ENCODE data around the gene SMIM14. TPM values are rescaled to one million over a fixed set of nuclear protein-coding genes. Genes with fewer than 3 reads are reported as not detected.
A peak's percentile ranks its signal among the peaks of the same experiment; 100 is the strongest.

SMIM14 gene
- total RNA-seq, 1 donor from 2014 or later: 15.7 TPM

- H3K4me1 ChIP-seq (ENCODE audit: control insufficient read depth in 3 of 3, insufficient read depth in 3 of 3, low read length in 3 of 3): no peaks in the 10 kb centered on the region
- H3K36me3 ChIP-seq (ENCODE audit: control insufficient read depth in 3 of 3, insufficient read depth in 3 of 3, low read length in 3 of 3): no peaks in the 10 kb centered on the region
- H3K9me3 ChIP-seq (ENCODE audit: control insufficient read depth in 3 of 3, low read length in 3 of 3): no peaks in the 10 kb centered on the region
- H3K27ac ChIP-seq (ENCODE audit: low read depth, low read length): no peak overlapping the region
- no peaks in the 10 kb centered on the region for H3K27me3 ChIP-seq (ENCODE audit: control insufficient read depth in 3 of 3, insufficient read depth in 3 of 3, low read length in 3 of 3)
- H3K9ac ChIP-seq (ENCODE audit: low read depth in 1 of 3, low read length in 3 of 3): no peak overlapping the region
- H3K4me3 ChIP-seq (ENCODE audit: low read length in 3 of 3): no peak overlapping the region
Measured at GRCh38 chr4:39648827-39649558, 10.3 kb upstream of the SMIM14 start.

DNA sequence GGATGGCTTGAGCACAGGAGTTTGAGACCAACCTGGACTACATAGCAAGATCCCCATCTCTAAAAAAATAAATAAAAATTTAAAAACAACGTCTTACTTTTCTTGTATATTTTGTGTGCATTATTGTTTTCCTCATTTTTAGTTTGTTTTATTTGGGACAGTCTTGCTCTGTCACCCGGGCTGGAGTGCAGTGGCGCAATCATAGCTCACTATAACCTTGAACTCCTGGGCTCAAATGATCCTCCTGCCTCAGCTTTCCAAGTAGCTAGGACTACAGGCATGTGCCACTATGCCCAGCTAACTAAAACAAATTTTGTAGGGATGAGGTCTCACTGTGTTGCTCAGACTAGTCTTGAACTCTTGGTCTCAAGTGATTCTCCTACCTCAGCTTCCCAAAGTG, 9.5 kb upstream of the SMIM14 start:
- no peaks in the 10 kb centered on the region for H3K36me3 ChIP-seq (ENCODE audit: control insufficient read depth in 3 of 3, insufficient read depth in 3 of 3, low read length in 3 of 3)

GRCh38 chr4:39642885-39643552, 4.4 kb upstream of the SMIM14 start:
- Histone ChIP-seq H3K4me1 (ENCODE audit: control insufficient read depth in 3 of 3, insufficient read depth in 3 of 3, low read length in 3 of 3) (peaks cover 2 to 9% (median 4%) of the 10 kb centered on the region in 3 donors), H3K9me3 (ENCODE audit: control insufficient read depth in 3 of 3, low read length in 3 of 3) (no peaks in the 10 kb centered on the region), H3K27me3 (ENCODE audit: control insufficient read depth in 3 of 3, insufficient read depth in 3 of 3, low read length in 3 of 3) (no peaks in the 10 kb centered on the region), H3K9ac (ENCODE audit: low read depth in 1 of 3, low read length in 3 of 3) (no peak overlapping the region), H3K36me3 (ENCODE audit: control insufficient read depth in 3 of 3, insufficient read depth in 3 of 3, low read length in 3 of 3) (no peaks in the 10 kb centered on the region), H3K27ac (ENCODE audit: low read depth, low read length) (no peak overlapping the region), H3K4me3 (ENCODE audit: low read length in 3 of 3) (no peak overlapping the region)

More for the DNA sequence above, 9.5 kb upstream of the SMIM14 start:
- H3K9ac ChIP-seq (ENCODE audit: low read depth in 1 of 3, low read length in 3 of 3): no peak overlapping the region
- no peak overlapping the region for H3K4me3 ChIP-seq (ENCODE audit: low read length in 3 of 3)
- H3K27ac ChIP-seq (ENCODE audit: low read depth, low read length): no peak overlapping the region
- H3K9me3 ChIP-seq (ENCODE audit: control insufficient read depth in 3 of 3, low read length in 3 of 3): no peaks in the 10 kb centered on the region
- H3K27me3 ChIP-seq (ENCODE audit: control insufficient read depth in 3 of 3, insufficient read depth in 3 of 3, low read length in 3 of 3): no peaks in the 10 kb centered on the region
- no peaks in the 10 kb centered on the region for H3K4me1 ChIP-seq (ENCODE audit: control insufficient read depth in 3 of 3, insufficient read depth in 3 of 3, low read length in 3 of 3)

GRCh38 chr4:39641451-39641850, 2.8 kb upstream of the SMIM14 start:
- Histone ChIP-seq H3K9ac (ENCODE audit: low read depth in 1 of 3, low read length in 3 of 3) (no peak overlapping the region), H3K27me3 (ENCODE audit: control insufficient read depth in 3 of 3, insufficient read depth in 3 of 3, low read length in 3 of 3) (no peaks in the 10 kb centered on the region), H3K4me1 (ENCODE audit: control insufficient read depth in 3 of 3, insufficient read depth in 3 of 3, low read length in 3 of 3) (peaks cover 2 to 17% (median 6%) of the 10 kb centered on the region in 3 donors), H3K36me3 (ENCODE audit: control insufficient read depth in 3 of 3, insufficient read depth in 3 of 3, low read length in 3 of 3) (no peaks in the 10 kb centered on the region), H3K4me3 (ENCODE audit: low read length in 3 of 3) (no peak overlapping the region), H3K27ac (ENCODE audit: low read depth, low read length) (no peak overlapping the region), H3K9me3 (ENCODE audit: control insufficient read depth in 3 of 3, low read length in 3 of 3) (no peaks in the 10 kb centered on the region)

DNA sequence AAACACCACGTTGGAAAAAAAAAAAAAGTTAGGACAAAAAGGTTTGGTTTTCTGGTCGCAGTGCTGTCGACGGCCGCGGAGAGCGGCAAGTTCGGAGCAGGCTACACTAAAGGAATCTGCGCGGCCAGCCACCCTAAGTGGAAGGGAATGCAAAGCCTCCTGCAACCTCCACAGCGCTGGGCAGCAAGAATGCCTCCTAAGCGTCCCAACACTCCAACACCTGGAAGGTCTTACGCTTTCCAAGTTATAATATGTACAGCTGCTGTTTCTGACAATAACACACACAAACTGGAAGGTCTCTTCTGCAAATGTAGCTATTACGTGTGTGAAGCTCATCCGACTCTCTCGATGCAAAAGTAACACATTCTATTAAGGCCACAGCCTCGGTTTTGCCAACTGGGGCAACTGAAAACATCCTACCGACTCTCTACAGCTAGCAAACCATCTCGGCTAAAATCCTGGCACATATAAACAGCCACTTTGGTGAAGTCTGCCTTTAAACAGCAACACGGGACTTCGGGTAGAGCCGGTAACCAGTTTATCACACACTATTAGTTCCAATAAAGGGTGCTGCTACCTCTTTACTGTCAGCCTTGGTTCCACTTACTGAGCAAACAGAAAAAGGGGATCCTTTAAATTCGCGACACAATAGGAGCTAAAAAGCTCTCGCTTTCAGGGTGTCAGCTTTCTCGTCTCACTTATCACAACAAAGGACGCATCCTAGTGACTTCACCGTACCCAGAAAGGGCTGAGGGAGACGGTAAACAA, 895 bp downstream of the SMIM14 start:
- H3K9ac ChIP-seq (ENCODE audit: low read depth in 1 of 3, low read length in 3 of 3): peak overlapping the region; percentile 93 to 98 (median 97)
- H3K9me3 ChIP-seq (ENCODE audit: control insufficient read depth in 3 of 3, low read length in 3 of 3): no peaks in the 10 kb centered on the region
- H3K36me3 ChIP-seq (ENCODE audit: control insufficient read depth in 3 of 3, insufficient read depth in 3 of 3, low read length in 3 of 3): peaks cover 0 to 3% (median 0%) of the 10 kb centered on the region in 3 donors
- H3K4me1 ChIP-seq (ENCODE audit: control insufficient read depth in 3 of 3, insufficient read depth in 3 of 3, low read length in 3 of 3): peaks cover 10 to 21% (median 13%) of the 10 kb centered on the region in 3 donors
- H3K4me3 ChIP-seq (ENCODE audit: low read length in 3 of 3): peak overlapping the region; percentile 78 to 99 (median 90)
- peak overlapping the region; percentile 98 for H3K27ac ChIP-seq (ENCODE audit: low read depth, low read length)
- no peaks in the 10 kb centered on the region for H3K27me3 ChIP-seq (ENCODE audit: control insufficient read depth in 3 of 3, insufficient read depth in 3 of 3, low read length in 3 of 3)

GRCh38 chr4:39637221-39637585, 1.5 kb downstream of the SMIM14 start:
- H3K4me3 ChIP-seq (ENCODE audit: low read length in 3 of 3): peak overlapping the region; percentile 78 to 99 (median 90)
- H3K27ac ChIP-seq (ENCODE audit: low read depth, low read length): peak overlapping the region; percentile 98
- H3K9ac ChIP-seq (ENCODE audit: low read depth in 1 of 3, low read length in 3 of 3): peak overlapping the region; percentile 93 to 98 (median 97)
- no peaks in the 10 kb centered on the region for H3K27me3 ChIP-seq (ENCODE audit: control insufficient read depth in 3 of 3, insufficient read depth in 3 of 3, low read length in 3 of 3)
- H3K9me3 ChIP-seq (ENCODE audit: control insufficient read depth in 3 of 3, low read length in 3 of 3): no peaks in the 10 kb centered on the region
- peaks cover 10 to 21% (median 13%) of the 10 kb centered on the region in 3 donors for H3K4me1 ChIP-seq (ENCODE audit: control insufficient read depth in 3 of 3, insufficient read depth in 3 of 3, low read length in 3 of 3)
- peaks cover 0 to 3% (median 0%) of the 10 kb centered on the region in 3 donors for H3K36me3 ChIP-seq (ENCODE audit: control insufficient read depth in 3 of 3, insufficient read depth in 3 of 3, low read length in 3 of 3)

DNA sequence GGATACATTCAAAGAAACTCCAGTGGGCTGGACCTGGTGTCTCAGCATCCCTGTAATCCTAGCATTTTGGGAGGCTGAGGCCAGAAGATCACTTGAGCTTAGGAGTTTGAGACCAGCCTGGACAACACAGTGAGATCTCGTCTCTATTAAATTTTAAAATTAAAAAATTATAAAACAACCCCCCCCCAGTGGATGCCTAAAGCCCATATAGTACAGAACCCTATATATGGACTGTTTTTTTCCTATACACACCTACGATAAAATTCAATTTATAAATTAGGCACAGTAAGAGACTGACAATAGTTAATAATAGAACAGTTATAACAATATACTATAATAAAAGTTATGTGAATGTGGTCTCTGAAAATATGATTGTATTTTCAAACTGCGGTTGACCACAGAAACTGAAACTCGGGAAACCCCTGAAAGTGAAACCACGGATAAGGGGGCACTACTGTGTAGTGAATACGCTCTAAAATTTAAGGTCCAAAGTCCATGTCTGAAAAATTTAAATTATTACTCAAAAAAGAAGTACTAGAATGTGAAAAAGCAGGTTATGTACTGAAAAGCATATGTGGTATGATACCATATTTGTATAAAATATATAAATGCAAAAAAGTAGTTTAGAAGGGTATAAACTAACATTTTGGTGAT, 2.0 kb downstream of the SMIM14 start:
- Histone ChIP-seq H3K9ac (ENCODE audit: low read depth in 1 of 3, low read length in 3 of 3) (peak overlapping the region; percentile 93 to 98 (median 97)), H3K36me3 (ENCODE audit: control insufficient read depth in 3 of 3, insufficient read depth in 3 of 3, low read length in 3 of 3) (peaks cover 0 to 3% (median 0%) of the 10 kb centered on the region in 3 donors), H3K4me1 (ENCODE audit: control insufficient read depth in 3 of 3, insufficient read depth in 3 of 3, low read length in 3 of 3) (peaks cover 10 to 21% (median 13%) of the 10 kb centered on the region in 3 donors), H3K27ac (ENCODE audit: low read depth, low read length) (peak overlapping the region; percentile 98), H3K9me3 (ENCODE audit: control insufficient read depth in 3 of 3, low read length in 3 of 3) (no peaks in the 10 kb centered on the region), H3K27me3 (ENCODE audit: control insufficient read depth in 3 of 3, insufficient read depth in 3 of 3, low read length in 3 of 3) (no peaks in the 10 kb centered on the region), H3K4me3 (ENCODE audit: low read length in 3 of 3) (peak overlapping the region; percentile 78 to 99 (median 90))

- H3K36me3 ChIP-seq (ENCODE audit: control insufficient read depth in 3 of 3, insufficient read depth in 3 of 3, low read length in 3 of 3): peaks cover 0 to 3% (median 3%) of the 10 kb centered on the region in 3 donors
- H3K9ac ChIP-seq (ENCODE audit: low read depth in 1 of 3, low read length in 3 of 3): no peak overlapping the region
- peaks cover 10 to 21% (median 13%) of the 10 kb centered on the region in 3 donors for H3K4me1 ChIP-seq (ENCODE audit: control insufficient read depth in 3 of 3, insufficient read depth in 3 of 3, low read length in 3 of 3)
- no peak overlapping the region for H3K27ac ChIP-seq (ENCODE audit: low read depth, low read length)
- no peaks in the 10 kb centered on the region for H3K9me3 ChIP-seq (ENCODE audit: control insufficient read depth in 3 of 3, low read length in 3 of 3)
- H3K27me3 ChIP-seq (ENCODE audit: control insufficient read depth in 3 of 3, insufficient read depth in 3 of 3, low read length in 3 of 3): no peaks in the 10 kb centered on the region
- H3K4me3 ChIP-seq (ENCODE audit: low read length in 3 of 3): no peak overlapping the region
Measured at GRCh38 chr4:39635023-39635422, 3.6 kb downstream of the SMIM14 start.

DNA sequence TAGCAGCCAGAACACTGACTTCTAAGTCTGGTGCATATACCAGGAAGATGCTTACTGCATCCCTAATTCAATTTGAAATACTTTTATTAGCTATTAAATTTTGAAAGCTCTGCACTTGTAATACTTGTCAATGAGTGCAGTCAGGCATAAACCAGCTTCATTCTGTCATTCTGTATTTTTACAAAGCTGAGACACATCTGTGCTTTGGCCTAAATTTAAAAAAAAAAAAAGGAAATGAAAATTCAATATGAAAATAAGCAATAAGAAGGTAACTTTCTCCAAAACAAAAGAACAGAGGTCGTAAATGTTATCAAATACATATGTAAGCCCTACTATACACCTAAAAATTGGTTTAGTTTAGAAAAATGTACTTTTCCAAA, 7.0 kb downstream of the SMIM14 start:
- Histone ChIP-seq H3K9ac (ENCODE audit: low read depth in 1 of 3, low read length in 3 of 3) (no peak overlapping the region), H3K36me3 (ENCODE audit: control insufficient read depth in 3 of 3, insufficient read depth in 3 of 3, low read length in 3 of 3) (peaks cover 0 to 3% (median 3%) of the 10 kb centered on the region in 3 donors), H3K27ac (ENCODE audit: low read depth, low read length) (no peak overlapping the region), H3K4me1 (ENCODE audit: control insufficient read depth in 3 of 3, insufficient read depth in 3 of 3, low read length in 3 of 3) (peaks cover 4 to 9% (median 7%) of the 10 kb centered on the region in 3 donors), H3K27me3 (ENCODE audit: control insufficient read depth in 3 of 3, insufficient read depth in 3 of 3, low read length in 3 of 3) (no peaks in the 10 kb centered on the region), H3K9me3 (ENCODE audit: control insufficient read depth in 3 of 3, low read length in 3 of 3) (no peaks in the 10 kb centered on the region), H3K4me3 (ENCODE audit: low read length in 3 of 3) (no peak overlapping the region)
